GM12872 (cell line): ENCODE measurements around the gene MORN2.

Source experiments
- TF ChIP-seq, protein P1 (sequence below): IDR thresholded peaks from 3 replicates; pipeline ENCODE4 v1.5.1; 2011; ENCODE audit warnings: low read depth, mild to moderate bottlenecking, low read length, moderate library complexity; ENCODE audit not compliant: insufficient read depth

The MORN2 gene

DNA sequence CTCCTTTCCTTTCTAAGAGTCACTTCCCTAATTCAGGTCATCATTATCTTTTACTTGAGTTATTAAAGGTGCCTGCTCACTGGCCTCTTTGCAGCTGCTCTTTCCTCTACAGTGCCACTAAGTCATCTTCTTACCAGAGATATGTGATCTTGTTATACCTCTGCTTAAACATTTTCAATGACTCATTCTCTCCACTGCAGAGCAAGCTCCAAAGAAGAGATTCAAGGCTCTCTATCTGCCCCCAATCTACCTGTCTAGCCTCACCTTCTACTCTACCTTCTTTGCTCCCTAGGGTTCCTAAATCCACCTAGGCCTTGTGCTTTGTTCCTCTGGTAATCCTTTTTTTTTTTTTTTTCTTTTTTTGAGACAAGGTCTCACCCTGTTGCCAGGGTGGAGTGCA is 17.0 kb downstream of the MORN2 start:
- TF ChIP-seq, protein P1, sequence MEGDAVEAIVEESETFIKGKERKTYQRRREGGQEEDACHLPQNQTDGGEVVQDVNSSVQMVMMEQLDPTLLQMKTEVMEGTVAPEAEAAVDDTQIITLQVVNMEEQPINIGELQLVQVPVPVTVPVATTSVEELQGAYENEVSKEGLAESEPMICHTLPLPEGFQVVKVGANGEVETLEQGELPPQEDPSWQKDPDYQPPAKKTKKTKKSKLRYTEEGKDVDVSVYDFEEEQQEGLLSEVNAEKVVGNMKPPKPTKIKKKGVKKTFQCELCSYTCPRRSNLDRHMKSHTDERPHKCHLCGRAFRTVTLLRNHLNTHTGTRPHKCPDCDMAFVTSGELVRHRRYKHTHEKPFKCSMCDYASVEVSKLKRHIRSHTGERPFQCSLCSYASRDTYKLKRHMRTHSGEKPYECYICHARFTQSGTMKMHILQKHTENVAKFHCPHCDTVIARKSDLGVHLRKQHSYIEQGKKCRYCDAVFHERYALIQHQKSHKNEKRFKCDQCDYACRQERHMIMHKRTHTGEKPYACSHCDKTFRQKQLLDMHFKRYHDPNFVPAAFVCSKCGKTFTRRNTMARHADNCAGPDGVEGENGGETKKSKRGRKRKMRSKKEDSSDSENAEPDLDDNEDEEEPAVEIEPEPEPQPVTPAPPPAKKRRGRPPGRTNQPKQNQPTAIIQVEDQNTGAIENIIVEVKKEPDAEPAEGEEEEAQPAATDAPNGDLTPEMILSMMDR: no peak

DNA sequence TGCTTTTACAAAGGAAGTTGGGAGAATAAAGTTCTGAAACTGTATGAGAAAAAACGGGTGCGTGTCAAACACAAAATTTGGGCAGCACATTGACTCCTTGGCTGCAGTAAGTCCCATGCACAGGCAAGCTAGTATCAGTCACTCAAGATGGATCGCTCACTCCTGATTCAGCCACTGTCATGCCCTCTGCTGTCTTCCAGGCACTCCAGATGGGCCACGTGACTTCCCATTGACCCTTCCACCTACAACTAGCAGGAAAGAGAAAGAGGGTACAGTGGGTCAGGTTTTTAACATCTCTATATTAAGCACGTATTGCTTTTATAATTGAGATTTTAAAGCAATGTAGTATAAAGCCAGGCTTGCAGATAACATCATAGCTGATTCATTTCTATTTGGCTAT is 22.5 kb downstream of the MORN2 start:
- TF ChIP-seq, protein P1: no peak

DNA sequence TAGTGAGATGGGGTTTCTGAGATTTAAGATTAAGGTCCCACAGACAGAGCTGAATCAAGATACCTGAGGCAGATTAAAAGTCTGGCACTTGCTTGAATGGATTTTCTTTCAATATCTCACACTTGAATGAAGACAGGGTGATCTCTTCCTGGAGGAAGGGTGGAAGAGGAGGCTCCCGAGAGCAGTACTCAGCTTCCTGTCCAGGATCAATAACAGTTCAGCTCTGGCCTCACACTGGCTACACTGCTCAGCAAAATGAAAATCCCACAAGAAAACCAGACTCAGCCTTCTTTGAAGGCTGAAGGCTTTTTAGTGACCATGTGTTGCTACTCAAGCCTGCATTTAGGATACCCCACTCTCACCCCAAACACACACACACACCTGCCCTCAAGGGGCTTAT is 24.9 kb downstream of the MORN2 start:
- TF ChIP-seq, protein P1: no peak

DNA sequence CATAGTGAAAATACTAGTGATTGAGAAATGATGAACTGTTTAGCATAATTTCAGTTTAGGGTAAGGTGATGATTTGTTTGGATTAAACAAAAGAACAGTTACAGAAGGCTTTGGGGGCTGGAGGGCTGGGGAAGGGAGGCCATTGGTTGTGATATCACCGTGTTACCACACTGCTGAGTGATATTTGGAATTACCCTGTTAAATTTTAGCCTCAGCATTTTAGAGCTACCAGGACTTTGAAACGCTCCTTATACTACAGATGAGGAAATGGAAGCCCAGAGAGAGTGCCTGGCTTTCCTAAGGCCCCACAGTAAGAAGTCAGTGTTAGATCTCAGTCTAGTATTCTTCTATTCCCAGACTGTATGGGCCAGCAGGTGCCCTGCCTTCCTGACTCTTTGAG is 29.5 kb downstream of the MORN2 start:
- TF ChIP-seq, protein P1: no peak

DNA sequence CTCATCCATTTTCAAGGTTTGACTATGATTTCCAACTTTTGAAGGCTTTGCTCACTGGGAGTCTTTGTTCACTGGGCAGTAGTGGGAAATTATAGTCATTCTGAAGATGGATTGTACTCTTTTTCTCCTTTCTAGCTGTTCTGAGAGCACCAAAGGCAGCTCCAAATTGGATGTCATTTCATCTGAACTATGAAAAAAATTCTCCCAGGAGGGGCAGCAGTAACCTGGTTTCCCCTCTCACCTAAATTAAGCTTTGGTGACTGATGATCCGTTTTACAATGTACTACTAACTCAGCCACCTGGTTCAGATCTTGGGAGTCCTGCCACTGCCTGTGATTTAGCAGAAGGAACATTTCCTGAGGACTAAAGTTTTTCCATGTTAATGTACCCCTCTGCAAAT is 31.5 kb downstream of the MORN2 start:
- TF ChIP-seq, protein P1: no peak

DNA sequence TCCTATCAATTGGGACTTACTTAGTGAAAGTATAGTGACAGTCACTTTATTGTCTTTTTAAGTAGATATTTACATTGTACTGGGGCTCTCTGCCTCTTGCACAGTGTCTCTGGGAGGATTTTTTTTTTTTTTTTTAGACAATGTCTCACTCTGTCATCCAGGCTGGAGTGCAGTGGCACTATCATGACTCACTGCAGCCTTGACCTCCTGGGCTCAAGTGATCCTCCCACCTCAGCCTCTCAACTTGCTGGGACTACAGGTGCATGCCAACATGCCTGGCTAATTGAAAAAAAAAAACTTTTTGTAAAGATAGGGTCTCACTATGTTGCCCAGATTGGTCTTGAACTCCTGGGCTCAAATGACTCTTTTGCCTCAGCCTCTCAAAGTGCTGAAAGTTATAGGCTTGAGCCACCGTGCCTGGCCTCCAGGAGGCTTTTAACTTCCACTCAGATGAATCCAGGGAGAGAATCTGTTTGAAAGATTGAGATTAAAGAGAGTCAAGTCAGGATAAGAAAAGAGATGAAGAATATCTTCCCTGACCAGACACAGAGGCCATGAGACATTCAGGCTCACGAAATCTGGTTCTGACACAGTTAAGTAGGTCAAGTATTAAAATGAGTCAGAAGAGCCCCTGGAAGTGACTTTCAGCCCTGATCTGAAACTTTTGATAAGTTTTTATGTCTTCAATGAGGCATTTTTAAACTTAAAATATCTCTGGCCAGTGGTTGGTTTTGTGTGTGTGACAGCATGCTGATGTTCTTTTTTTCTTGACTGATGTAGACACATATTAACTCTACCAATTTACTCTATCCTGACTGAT is 32.2 kb downstream of the MORN2 start:
- TF ChIP-seq, protein P1: no peak

DNA sequence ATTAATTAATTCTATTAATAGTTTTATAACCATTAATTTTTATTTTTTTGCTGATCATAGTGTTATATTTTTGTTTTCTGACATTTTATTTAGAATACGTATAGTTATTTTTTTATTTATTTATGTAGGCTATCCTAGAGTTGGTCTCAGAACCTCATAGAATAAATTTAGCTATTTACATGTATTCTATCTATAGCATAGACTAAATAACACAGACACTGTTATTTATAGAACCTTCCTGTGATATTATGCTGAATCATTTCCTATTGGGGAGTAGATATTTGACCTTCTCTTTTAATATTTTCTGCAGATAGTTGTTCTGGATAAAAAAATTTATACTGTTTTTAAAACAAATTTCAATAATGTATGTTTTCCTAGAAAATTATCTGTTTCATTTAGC is 34.1 kb downstream of the MORN2 start:
- TF ChIP-seq, protein P1: no peak
